IMR-90 (cell line): ENCODE data around the gene PIEZO1. TPM values are rescaled to one million over a fixed set of nuclear protein-coding genes. Genes with fewer than 3 reads are reported as not detected.

ENCODE experiments used
- ATAC-seq: fragments of 200-7000 bp; cut with Tn5 transposase; 2 replicates; pipeline ENCODE4 v1.9.1; 2020; ENCODE audit warnings: low read depth, mild to moderate bottlenecking, moderate library complexity
- BruUV-seq: library from RNA; stranded (reverse); fragments of 400-500 nt; replicated peaks from 2 replicates; lab custom pipeline; 2021; lab: Mats Ljungman, UMichigan
- CTCF ChIA-PET: fragments of 300-600 bp; formaldehyde crosslinking; extraction: SDS; loops from one replicate; lab custom pipeline; 2021; ENCODE audit warnings: antibody characterized with exemption; lab: Yijun Ruan, JAX
- POLR2A ChIA-PET: fragments of 300-600 bp; sonication (Branson Sonifier 250); formaldehyde crosslinking; loops from one replicate; lab custom pipeline; 2022; ENCODE audit warnings: antibody characterized with exemption; ENCODE audit not compliant: unreplicated experiment; lab: Charles Lee
- DNase-seq: peaks from one replicate; pipeline ENCODE4 v3.0.0; 2013
- H2AFZ ChIP-seq: replicated peaks from 2 replicates; pipeline ENCODE3; 2013; ENCODE audit warnings: low read length, mild to moderate bottlenecking; ENCODE audit not compliant: poor library complexity
- H2AK5ac ChIP-seq: 2 replicates; pipeline ENCODE4 v1.6.1; 2013; ENCODE audit warnings: low read depth, low read length, inconsistent platforms
- H2AK9ac ChIP-seq: replicated peaks from 2 replicates; pipeline ENCODE3; 2013; ENCODE audit warnings: mild to moderate bottlenecking, low read depth, low read length, moderate library complexity; ENCODE audit not compliant: poor library complexity
- H2BK120ac ChIP-seq: 2 replicates; pipeline ENCODE4 v1.6.1; 2013; ENCODE audit warnings: low read depth, low read length, inconsistent platforms
- H2BK15ac ChIP-seq: 3 replicates; pipeline ENCODE4 v1.6.1; 2013; ENCODE audit warnings: low read depth, low read length, inconsistent platforms
- H2BK20ac ChIP-seq: 2 replicates; pipeline ENCODE4 v1.6.1; 2013; ENCODE audit warnings: low read depth, mild to moderate bottlenecking, inconsistent platforms, low read length, moderate library complexity
- H2BK5ac ChIP-seq: 2 replicates; pipeline ENCODE4 v1.6.1; 2013; ENCODE audit warnings: mild to moderate bottlenecking, low read depth, low read length, inconsistent platforms; ENCODE audit not compliant: poor library complexity, severe bottlenecking
- H3K14ac ChIP-seq: replicated peaks from 2 replicates; pipeline ENCODE4 v1.6.1; 2013; ENCODE audit warnings: low read depth, low read length, inconsistent platforms
- H3K18ac ChIP-seq: 2 replicates; pipeline ENCODE4 v1.6.1; 2013; ENCODE audit warnings: low read depth, low read length, control low read depth
- H3K23ac ChIP-seq: 2 replicates; pipeline ENCODE4 v1.6.1; 2013; ENCODE audit warnings: low read depth, low read length, inconsistent platforms
- H3K27ac ChIP-seq: 2 replicates; pipeline ENCODE4 v1.5.1; 2013; ENCODE audit warnings: mild to moderate bottlenecking, control low read depth, low read length; ENCODE audit not compliant: insufficient read depth
- H3K27me3 ChIP-seq: 2 replicates; pipeline ENCODE4 v1.6.1; 2013; ENCODE audit warnings: low read length; ENCODE audit not compliant: control insufficient read depth, insufficient read depth
- H3K36me3 ChIP-seq: 2 replicates; pipeline ENCODE4 v1.6.1; 2013; ENCODE audit warnings: low read length, mixed read lengths; ENCODE audit not compliant: control insufficient read depth, insufficient read depth
- H3K4ac ChIP-seq: 2 replicates; pipeline ENCODE4 v1.6.1; 2013; ENCODE audit warnings: low read depth, low read length, inconsistent platforms
- H3K4me1 ChIP-seq: 2 replicates; pipeline ENCODE4 v1.6.1; 2013; ENCODE audit warnings: low read length, mixed read lengths; ENCODE audit not compliant: control insufficient read depth, insufficient read depth
- H3K4me2 ChIP-seq: 2 replicates; pipeline ENCODE4 v1.6.1; 2013; ENCODE audit warnings: low read depth, mild to moderate bottlenecking, control low read depth, low read length, moderate library complexity
- H3K4me3 ChIP-seq: 2 replicates; pipeline ENCODE4 v1.5.1; 2013; ENCODE audit warnings: low read depth, mild to moderate bottlenecking, control low read depth, low read length, moderate library complexity; ENCODE audit not compliant: insufficient read depth
- H3K56ac ChIP-seq: 2 replicates; pipeline ENCODE4 v1.6.1; 2013; ENCODE audit warnings: low read length, inconsistent platforms; ENCODE audit not compliant: insufficient read depth; ENCODE audit errors: extremely low read depth
- H3K79me1 ChIP-seq, 2 experiments: 2 replicates each; pipeline ENCODE4 v1.6.1; 2013; ENCODE audit warnings: low read length in 2 of 2, inconsistent platforms in 1 of 2, low read depth in 1 of 2
- H3K9ac ChIP-seq: 2 replicates; pipeline ENCODE4 v1.6.1; 2013; ENCODE audit warnings: low read depth, low read length, control low read depth
- H3K9me1 ChIP-seq: 2 replicates; pipeline ENCODE4 v1.6.1; 2013; ENCODE audit warnings: low read length, inconsistent platforms; ENCODE audit not compliant: insufficient read depth
- H3K9me3 ChIP-seq: 2 replicates; pipeline ENCODE4 v1.6.1; 2013; ENCODE audit warnings: low read length; ENCODE audit not compliant: control insufficient read depth, insufficient read depth
- H4K20me1 ChIP-seq: 2 replicates; pipeline ENCODE4 v1.6.1; 2013; ENCODE audit warnings: low read length, inconsistent platforms; ENCODE audit not compliant: insufficient read depth
- H4K5ac ChIP-seq: 2 replicates; pipeline ENCODE4 v1.6.1; 2013; ENCODE audit warnings: mild to moderate bottlenecking, low read depth, low read length, control low read depth
- H4K8ac ChIP-seq, 2 experiments: 2 replicates each; pipeline ENCODE4 v1.6.1; 2013; ENCODE audit warnings: low read depth in 2 of 2, low read length in 2 of 2, control low read depth in 1 of 2, inconsistent platforms in 1 of 2
- H4K91ac ChIP-seq: 2 replicates; pipeline ENCODE4 v1.6.1; 2013; ENCODE audit warnings: low read depth, low read length, inconsistent platforms; ENCODE audit not compliant: insufficient read depth
- CEBPB ChIP-seq: IDR thresholded peaks from 2 replicates; pipeline ENCODE4 v1.6.1; 2012; ENCODE audit warnings: low read depth, low read length, improper control_type of control experiment
- POLR2A ChIP-seq: IDR thresholded peaks from 2 replicates; pipeline ENCODE4 v1.6.1; 2012; ENCODE audit warnings: mild to moderate bottlenecking, low read depth, low read length
- WGBS, 2 experiments: methylation state at CpG; one replicate each; pipeline versions ENCODE4 v1.1.5 to v1.1.7; 2013; ENCODE audit warnings: missing lambda C conversion rate in 2 of 2; ENCODE audit not compliant: insufficient read length in 1 of 2; ENCODE audit errors: extremely low coverage in 2 of 2; 5-methylcytosine and 5-hydroxymethylcytosine counted together
- dilution Hi-C: fragments of 300-500 bp; cut with HindIII; formaldehyde crosslinking; loops from one replicate; pipeline ENCODE4 v1.14.3; 2018; ENCODE audit warnings: low sequenced_read_pairs; ENCODE audit not compliant: unreplicated experiment
- in situ Hi-C: fragments of 300-500 bp; cut with MboI; formaldehyde crosslinking; loops from 3 replicates; pipeline ENCODE4 v1.14.3; 2019; ENCODE audit warnings: low sequenced_read_pairs, inconsistent platforms, mixed read lengths
- intact Hi-C: fragments of 100-400 bp; cut with micrococcal nuclease; formaldehyde crosslinking; loops from 2 replicates; pipeline ENCODE4 v1.10.0; 2022
- polyA plus RNA-seq, 3 experiments: library from polyadenylated mRNA; depleted of rRNA; stranded (reverse); fragments of >200 nt; gene quantifications; 2 replicates each; pipeline ENCODE4 v1.2.3, GENCODE V29; 2012; ENCODE audit warnings: low replicate concordance in 1 of 3
- total RNA-seq: library from RNA; depleted of rRNA; stranded (reverse); fragments of >200 nt; gene quantifications from 2 replicates; pipeline ENCODE4 v1.2.3, GENCODE V29; 2012
- TF ChIP-seq, protein P1 (sequence below): conservative IDR thresholded peaks from 2 replicates; pipeline ENCODE4 v1.5.1; 2012; ENCODE audit warnings: mild to moderate bottlenecking, low read depth, low read length, improper control_type of control experiment

Gene PIEZO1
- total and polyA plus RNA-seq, 2 of the 4 experiments (the other 2 are of a cell fraction): 36.2 to 372 TPM

DNA sequence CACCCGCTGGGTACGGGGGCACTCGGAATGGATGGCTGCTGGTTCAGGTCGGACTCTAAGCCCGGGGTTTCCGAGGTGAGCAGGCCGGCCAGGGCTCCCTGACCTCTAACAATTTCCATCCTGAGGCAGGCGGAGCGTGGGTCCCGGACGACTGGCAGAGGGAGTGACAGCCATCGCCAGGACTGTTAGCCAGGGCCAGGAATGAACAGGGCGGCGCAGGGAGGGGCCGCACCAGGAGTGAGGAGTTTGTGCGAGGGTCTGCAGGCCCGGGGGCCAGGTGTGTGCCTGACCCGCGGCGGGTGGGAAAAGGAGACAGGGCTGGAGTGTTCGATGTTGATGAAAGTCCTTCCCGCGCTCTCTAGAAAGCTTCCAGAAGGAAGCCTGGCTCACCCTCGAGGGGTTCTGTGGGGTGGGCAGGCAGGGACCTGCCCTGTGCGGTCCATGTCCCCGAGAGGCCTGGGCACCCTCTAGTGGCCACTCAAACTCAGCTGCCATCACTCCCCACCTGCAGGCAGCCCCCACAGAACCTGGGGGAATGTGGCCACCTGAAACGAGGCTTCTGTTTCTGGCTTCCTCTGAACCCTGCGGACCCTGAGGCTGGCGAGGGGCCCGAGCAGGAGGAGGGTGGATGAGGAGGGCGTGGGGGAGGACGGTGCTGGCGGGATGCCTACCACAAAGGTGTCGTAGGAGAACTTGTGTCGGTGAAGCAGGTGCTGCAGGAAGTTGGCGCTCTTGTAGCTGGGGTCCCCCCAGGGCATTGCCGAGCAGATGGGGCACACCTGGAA, 87.0 kb downstream of the PIEZO1 start:
- dilution Hi-C loops: no loop called here
- no peak overlapping the region for H3K56ac ChIP-seq

More for the DNA sequence above, 87.0 kb downstream of the PIEZO1 start:
- POLR2A ChIA-PET: no interaction called here
- H3K9me1 ChIP-seq: no peaks in the 10 kb centered on the region; the same call in none of the 2 replicates
- no peak overlapping the region for H4K91ac ChIP-seq
- no peak overlapping the region for H3K4ac ChIP-seq
- TF ChIP-seq, protein P1, sequence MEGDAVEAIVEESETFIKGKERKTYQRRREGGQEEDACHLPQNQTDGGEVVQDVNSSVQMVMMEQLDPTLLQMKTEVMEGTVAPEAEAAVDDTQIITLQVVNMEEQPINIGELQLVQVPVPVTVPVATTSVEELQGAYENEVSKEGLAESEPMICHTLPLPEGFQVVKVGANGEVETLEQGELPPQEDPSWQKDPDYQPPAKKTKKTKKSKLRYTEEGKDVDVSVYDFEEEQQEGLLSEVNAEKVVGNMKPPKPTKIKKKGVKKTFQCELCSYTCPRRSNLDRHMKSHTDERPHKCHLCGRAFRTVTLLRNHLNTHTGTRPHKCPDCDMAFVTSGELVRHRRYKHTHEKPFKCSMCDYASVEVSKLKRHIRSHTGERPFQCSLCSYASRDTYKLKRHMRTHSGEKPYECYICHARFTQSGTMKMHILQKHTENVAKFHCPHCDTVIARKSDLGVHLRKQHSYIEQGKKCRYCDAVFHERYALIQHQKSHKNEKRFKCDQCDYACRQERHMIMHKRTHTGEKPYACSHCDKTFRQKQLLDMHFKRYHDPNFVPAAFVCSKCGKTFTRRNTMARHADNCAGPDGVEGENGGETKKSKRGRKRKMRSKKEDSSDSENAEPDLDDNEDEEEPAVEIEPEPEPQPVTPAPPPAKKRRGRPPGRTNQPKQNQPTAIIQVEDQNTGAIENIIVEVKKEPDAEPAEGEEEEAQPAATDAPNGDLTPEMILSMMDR: peak; percentile 13; the same call in 1 of the 2 replicates
- TF ChIP-seq CEBPB: no peak
- no peak for TF ChIP-seq POLR2A
- no peak overlapping the region for H3K27ac ChIP-seq
- H2AFZ ChIP-seq: no peak overlapping the region
- CTCF ChIA-PET: interaction anchor here (0.6 kb wide), 1 partner anchor 69 kb away, joined by 4 read pairs; no protein-coding TSS in a partner anchor
- intact Hi-C loops (no loop called here), in situ Hi-C loops (no loop called here)
- H4K8ac ChIP-seq: no peak overlapping the region
- no peak overlapping the region for H2AK5ac ChIP-seq
- no peak for DNase-seq
- no peak overlapping the region for H2BK20ac ChIP-seq
- H3K27me3 ChIP-seq: no peaks in the 10 kb centered on the region
- 91% methylated on average over 12 of the region's 37 CpGs; no CpG with 5 or more reads in 1 of the 2 experiments for WGBS, 2 experiments
- H3K4me2 ChIP-seq: no peak overlapping the region
- H3K79me1 ChIP-seq: peaks cover 0 to 31% of the 10 kb centered on the region in 2 experiments; a peak in 3 of 4 replicates
- H2BK5ac ChIP-seq: no peak overlapping the region
- H4K20me1 ChIP-seq: no peaks in the 10 kb centered on the region; the same call in 1 of the 2 replicates
- H4K5ac ChIP-seq: no peak overlapping the region
- H2AK9ac ChIP-seq: no peak overlapping the region
- no peak overlapping the region for H3K23ac ChIP-seq
- no peak overlapping the region for H3K18ac ChIP-seq
- H2BK120ac ChIP-seq: no peak overlapping the region
- H3K4me1 ChIP-seq: peaks cover 8% of the 10 kb centered on the region
- H3K9ac ChIP-seq: no peak overlapping the region
- H3K36me3 ChIP-seq: peaks cover 33% of the 10 kb centered on the region
- no peak overlapping the region for H3K14ac ChIP-seq
- no peaks in the 10 kb centered on the region for H3K9me3 ChIP-seq
- ATAC-seq: no peak
- H3K4me3 ChIP-seq: no peak overlapping the region
- H2BK15ac ChIP-seq: no peak overlapping the region
- BruUV-seq: no TSS peak
